GM12878 (cell line): ENCODE data around the gene CYP4X1. TPM values are rescaled to one million over a fixed set of nuclear protein-coding genes. Genes with fewer than 3 reads are reported as not detected.

ENCODE experiments used
- ATAC-seq: fragments of 200-7000 bp; cut with Tn5 transposase; 3 replicates; pipeline ENCODE4 v1.9.1; 2020; ENCODE audit warnings: mild to moderate bottlenecking, moderate library complexity
- BruUV-seq: library from RNA; stranded (reverse); fragments of 400-500 nt; replicated peaks from 2 replicates; lab custom pipeline; 2021; lab: Mats Ljungman, UMichigan
- CTCF ChIA-PET: fragments of 300-600 bp; sonication (Branson Sonifier 250); formaldehyde crosslinking; extraction: SDS; loops from one replicate; lab custom pipeline; 2021; ENCODE audit warnings: inconsistent platforms; lab: Yijun Ruan, JAX
- POLR2A ChIA-PET: fragments of 350-600 bp; formaldehyde crosslinking; extraction: SDS; loops from one replicate; lab custom pipeline; 2021; ENCODE audit warnings: inconsistent platforms; lab: Charles Lee
- RAD21 ChIA-PET: fragments of 300-600 bp; sonication (Branson Sonifier 250); formaldehyde crosslinking; loops from one replicate; lab custom pipeline; 2023; ENCODE audit warnings: antibody characterized with exemption; ENCODE audit not compliant: unreplicated experiment; lab: Charles Lee
- SMC1A ChIA-PET: fragments of 300-600 bp; sonication (Branson Sonifier 250); formaldehyde crosslinking; loops from one replicate; lab custom pipeline; 2023; ENCODE audit not compliant: unreplicated experiment, uncharacterized antibody; lab: Charles Lee
- DNase-seq: peaks from one replicate; pipeline ENCODE4 v3.0.0-alpha.2; 2011; ENCODE audit warnings: low read depth, low spot score
- FAIRE-seq: peaks from 3 replicates; lab custom pipeline; 2011; peaks lifted over from hg19 to GRCh38; lab: Jason Lieb, UNC
- H2AFZ ChIP-seq: 2 replicates; pipeline ENCODE4 v1.6.0; 2011; ENCODE audit warnings: low read depth, low read length, control low read depth; ENCODE audit not compliant: control insufficient read depth
- H3K27ac ChIP-seq: 2 replicates; pipeline ENCODE4 v1.5.1; 2011; ENCODE audit warnings: control low read depth; ENCODE audit not compliant: control insufficient read depth, insufficient read depth
- H3K27me3 ChIP-seq, 2 experiments: replicated peaks in 1 of 2; 2 replicates each; pipeline versions ENCODE4 v1.6.0 to v1.6.1; 2011; ENCODE audit warnings: low read length in 1 of 2; ENCODE audit not compliant: control insufficient read depth in 2 of 2, insufficient read depth in 2 of 2
- H3K36me3 ChIP-seq, 2 experiments: 2 replicates each; pipeline ENCODE4 v1.5.1; 2011; ENCODE audit warnings: low read length in 1 of 2; ENCODE audit not compliant: control insufficient read depth in 2 of 2, insufficient read depth in 2 of 2
- H3K4me1 ChIP-seq: 2 replicates; pipeline ENCODE4 v1.6.1; 2011; ENCODE audit warnings: mild to moderate bottlenecking, low read length, moderate library complexity, mixed read lengths; ENCODE audit not compliant: control insufficient read depth, insufficient read depth
- H3K4me2 ChIP-seq: 2 replicates; pipeline ENCODE4 v1.6.0; 2011; ENCODE audit warnings: control low read depth; ENCODE audit not compliant: control insufficient read depth, insufficient read depth
- H3K4me3 ChIP-seq: fragments of 200-600 bp; sonication (generic); 2 replicates; pipeline ENCODE4 v1.5.1; 2016
- H3K79me2 ChIP-seq: 2 replicates; pipeline ENCODE4 v1.6.0; 2011; ENCODE audit warnings: low read length; ENCODE audit not compliant: control insufficient read depth, insufficient read depth
- H3K9ac ChIP-seq: 2 replicates; pipeline ENCODE4 v1.8.0; 2011; ENCODE audit warnings: low read length, control low read depth, mixed read lengths; ENCODE audit not compliant: control insufficient read depth, insufficient read depth
- H3K9me3 ChIP-seq: replicated peaks from 3 replicates; pipeline ENCODE4 v1.5.1; 2011; ENCODE audit warnings: mild to moderate bottlenecking, low read length; ENCODE audit not compliant: control insufficient read depth, insufficient read depth
- H4K20me1 ChIP-seq: 2 replicates; pipeline ENCODE4 v1.6.0; 2011; ENCODE audit not compliant: control insufficient read depth, insufficient read depth
- BHLHE40 ChIP-seq, 2 experiments: fragments of 450-650 bp in 1 of 2; IDR thresholded peaks; 2 replicates each; pipeline ENCODE4 v1.6.1; 2011 to 2017; ENCODE audit warnings: low read depth in 2 of 2, borderline replicate concordance in 1 of 2, improper control_type of control experiment in 1 of 2, low read length in 1 of 2, mild to moderate bottlenecking in 1 of 2
- CBX5 ChIP-seq: sonication (generic); IDR thresholded peaks from 2 replicates; pipeline ENCODE4 v1.6.1; 2016; ENCODE audit warnings: low read depth, moderate library complexity, mild to moderate bottlenecking, inconsistent platforms
- NFYB ChIP-seq: IDR thresholded peaks from 2 replicates; pipeline ENCODE4 v1.6.1; 2011; ENCODE audit warnings: low read depth, mild to moderate bottlenecking, low read length, improper control_type of control experiment, moderate library complexity; ENCODE audit not compliant: insufficient read depth
- SMAD1 ChIP-seq: fragments of 450-650 bp; IDR thresholded peaks from 2 replicates; pipeline ENCODE4 v1.6.1; 2018; ENCODE audit warnings: mild to moderate bottlenecking, low read depth; ENCODE audit not compliant: partially characterized antibody
- SMC3 ChIP-seq: IDR thresholded peaks from 2 replicates; pipeline ENCODE4 v1.6.1; 2011; ENCODE audit warnings: low read length, improper control_type of control experiment, borderline replicate concordance
- SRF ChIP-seq, 2 experiments: IDR thresholded peaks; 2 replicates each; pipeline ENCODE4 v1.6.1; 2011; ENCODE audit warnings: low read depth in 2 of 2, low read length in 2 of 2, mild to moderate bottlenecking in 1 of 2, moderate library complexity in 1 of 2
- TCF3 ChIP-seq: IDR thresholded peaks from 2 replicates; pipeline ENCODE4 v1.6.1; 2012; ENCODE audit warnings: low read depth, mild to moderate bottlenecking, low read length, borderline replicate concordance; ENCODE audit not compliant: insufficient read depth
- ZNF217 ChIP-seq: fragments of 450-650 bp; IDR thresholded peaks from 2 replicates; pipeline ENCODE4 v1.6.1; 2017; ENCODE audit warnings: antibody characterized with exemption, mild to moderate bottlenecking
- WGBS: methylation state at CpG from one replicate; pipeline ENCODE4 v1.1.6; 2016; ENCODE audit warnings: low lambda C conversion rate; ENCODE audit not compliant: insufficient replicate concordance, insufficient coverage; ENCODE audit errors: missing lambda C conversion rate; 5-methylcytosine and 5-hydroxymethylcytosine counted together
- in situ Hi-C: fragments of 300-500 bp; cut with MboI; formaldehyde crosslinking; loops from 9 replicates; pipeline ENCODE4 v1.14.3; 2018; ENCODE audit warnings: mixed read lengths
- intact Hi-C: fragments of 100-400 bp; cut with micrococcal nuclease; formaldehyde crosslinking; loops from one replicate; pipeline ENCODE4 v1.14.2; 2022; ENCODE audit not compliant: unreplicated experiment
- polyA plus RNA-seq, 11 experiments: library from polyadenylated mRNA; depleted of rRNA in 4 of 11; unstranded in 6 of 11; stranded (reverse) in 5 of 11; fragments of >200 nt; fragmentation: Nextera tagmentation in 4 of 11; fragmentation: Illumina TruSeq in 1 of 11; extraction: Ambion mirVana in 4 of 11; extraction: Trizol in 1 of 11; gene quantifications; 1 replicate in 1 of 11; 2 replicates in 10 of 11; pipeline versions ENCODE4 v1.2.1 to v1.2.3, GENCODE V29; 2011 to 2016; ENCODE audit warnings: inconsistent platforms in 2 of 11, missing spikeins in 2 of 11, low read depth in 1 of 11
- total RNA-seq, 4 experiments: library from RNA; depleted of rRNA in 3 of 4; stranded (reverse); fragments of >200 nt in 3 of 4; fragmentation: Illumina TruSeq in 1 of 4; extraction: Trizol in 1 of 4; gene quantifications; 2 replicates each; pipeline versions ENCODE4 v1.2.1 to v1.2.3, GENCODE V29; 2013 to 2021
- TF ChIP-seq, protein P1 (sequence below): IDR thresholded peaks from 2 replicates; pipeline ENCODE4 v1.6.1; 2012; ENCODE audit warnings: improper control_type of control experiment, low read depth, low read length; ENCODE audit not compliant: insufficient replicate concordance

CYP4X1 gene
- total and polyA plus RNA-seq, 10 of the 15 experiments (the other 5 are each of a cell fraction or from before 2014, with no cell fraction given) = 0.03 to 0.04 (median 0.03) TPM; not detected in 7

DNA sequence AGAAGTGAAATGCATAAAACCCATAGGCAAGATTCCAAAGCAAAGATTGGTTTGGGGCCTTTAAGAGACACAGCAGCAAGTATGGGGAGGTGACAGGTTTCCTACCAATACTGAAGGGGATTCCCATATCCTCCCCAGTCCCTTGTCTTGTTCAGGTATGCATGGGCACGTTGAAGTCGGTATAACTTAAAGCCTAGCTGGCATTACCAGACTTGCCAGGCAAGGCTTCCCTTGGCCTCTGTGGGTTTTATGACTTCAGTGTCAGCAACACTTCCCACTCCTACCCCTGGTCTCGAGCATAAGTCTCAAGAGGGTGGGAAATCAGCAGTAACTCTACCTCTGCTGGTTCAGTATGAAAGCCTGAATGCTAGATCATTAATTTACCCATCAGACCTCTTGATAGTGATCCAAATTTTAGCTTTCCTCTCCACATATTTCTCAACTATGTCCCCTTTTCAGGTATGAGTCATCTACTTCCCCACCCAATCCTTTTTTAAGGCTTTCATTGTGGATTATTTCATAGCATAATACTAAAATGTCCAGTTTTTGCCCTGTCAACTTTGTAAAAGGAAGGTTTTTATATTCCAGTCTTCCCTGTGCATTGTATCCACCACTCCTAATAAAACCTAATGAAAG, 6.8 kb downstream of the CYP4X1 start:
- Histone ChIP-seq H3K36me3 (no peaks in the 10 kb centered on the region), H2AFZ (no peak overlapping the region), H3K9me3 (no peaks in the 10 kb centered on the region), H3K27me3 (no peaks in the 10 kb centered on the region), H3K4me3 (no peak overlapping the region), H3K79me2 (no peaks in the 10 kb centered on the region), H3K4me2 (no peak overlapping the region), H3K4me1 (no peaks in the 10 kb centered on the region), H3K27ac (no peak overlapping the region), H3K9ac (no peak overlapping the region), H4K20me1 (no peaks in the 10 kb centered on the region)
- ChIA-PET RAD21 (no interaction called here), SMC1A (no interaction called here), CTCF (no interaction called here), POLR2A (no interaction called here)
- FAIRE-seq = no peak
- TF ChIP-seq, protein P1, sequence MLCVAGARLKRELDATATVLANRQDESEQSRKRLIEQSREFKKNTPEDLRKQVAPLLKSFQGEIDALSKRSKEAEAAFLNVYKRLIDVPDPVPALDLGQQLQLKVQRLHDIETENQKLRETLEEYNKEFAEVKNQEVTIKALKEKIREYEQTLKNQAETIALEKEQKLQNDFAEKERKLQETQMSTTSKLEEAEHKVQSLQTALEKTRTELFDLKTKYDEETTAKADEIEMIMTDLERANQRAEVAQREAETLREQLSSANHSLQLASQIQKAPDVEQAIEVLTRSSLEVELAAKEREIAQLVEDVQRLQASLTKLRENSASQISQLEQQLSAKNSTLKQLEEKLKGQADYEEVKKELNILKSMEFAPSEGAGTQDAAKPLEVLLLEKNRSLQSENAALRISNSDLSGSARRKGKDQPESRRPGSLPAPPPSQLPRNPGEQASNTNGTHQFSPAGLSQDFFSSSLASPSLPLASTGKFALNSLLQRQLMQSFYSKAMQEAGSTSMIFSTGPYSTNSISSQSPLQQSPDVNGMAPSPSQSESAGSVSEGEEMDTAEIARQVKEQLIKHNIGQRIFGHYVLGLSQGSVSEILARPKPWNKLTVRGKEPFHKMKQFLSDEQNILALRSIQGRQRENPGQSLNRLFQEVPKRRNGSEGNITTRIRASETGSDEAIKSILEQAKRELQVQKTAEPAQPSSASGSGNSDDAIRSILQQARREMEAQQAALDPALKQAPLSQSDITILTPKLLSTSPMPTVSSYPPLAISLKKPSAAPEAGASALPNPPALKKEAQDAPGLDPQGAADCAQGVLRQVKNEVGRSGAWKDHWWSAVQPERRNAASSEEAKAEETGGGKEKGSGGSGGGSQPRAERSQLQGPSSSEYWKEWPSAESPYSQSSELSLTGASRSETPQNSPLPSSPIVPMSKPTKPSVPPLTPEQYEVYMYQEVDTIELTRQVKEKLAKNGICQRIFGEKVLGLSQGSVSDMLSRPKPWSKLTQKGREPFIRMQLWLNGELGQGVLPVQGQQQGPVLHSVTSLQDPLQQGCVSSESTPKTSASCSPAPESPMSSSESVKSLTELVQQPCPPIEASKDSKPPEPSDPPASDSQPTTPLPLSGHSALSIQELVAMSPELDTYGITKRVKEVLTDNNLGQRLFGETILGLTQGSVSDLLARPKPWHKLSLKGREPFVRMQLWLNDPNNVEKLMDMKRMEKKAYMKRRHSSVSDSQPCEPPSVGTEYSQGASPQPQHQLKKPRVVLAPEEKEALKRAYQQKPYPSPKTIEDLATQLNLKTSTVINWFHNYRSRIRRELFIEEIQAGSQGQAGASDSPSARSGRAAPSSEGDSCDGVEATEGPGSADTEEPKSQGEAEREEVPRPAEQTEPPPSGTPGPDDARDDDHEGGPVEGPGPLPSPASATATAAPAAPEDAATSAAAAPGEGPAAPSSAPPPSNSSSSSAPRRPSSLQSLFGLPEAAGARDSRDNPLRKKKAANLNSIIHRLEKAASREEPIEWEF = no peak
- no peak for TF ChIP-seq ZNF217
- TF ChIP-seq SMAD1 = no peak
- TF ChIP-seq SMC3 = no peak
- TF ChIP-seq CBX5 = no peak
- no peak for TF ChIP-seq NFYB
- no peak for TF ChIP-seq TCF3
- no peak for TF ChIP-seq SRF (IDR thresholded peaks at IDR 0.05; ENCODE audit: low read depth in 2 of 2, low read length in 2 of 2)
- TF ChIP-seq BHLHE40 (IDR thresholded peaks at IDR 0.05; ENCODE audit: borderline replicate concordance in 1 of 2, low read depth in 2 of 2, low read length in 1 of 2) = no peak
- ATAC-seq = no peak
- in situ Hi-C loops = no loop called here
- DNase-seq = no peak
- intact Hi-C loops = no loop called here
- no TSS peak for BruUV-seq
- WGBS = 0% methylated on average over 3 of the region's 3 CpGs
